GM20000 (cell line): ENCODE measurements around the gene PRM3.

Experiments
- DNase-seq: peaks from one replicate; pipeline ENCODE4 v3.0.0; 2012; ENCODE audit warnings: low spot score
- TF ChIP-seq, protein P1 (sequence below): IDR thresholded peaks from 2 replicates; pipeline ENCODE4 v1.5.1; 2012; ENCODE audit warnings: mild to moderate bottlenecking, control low read depth; ENCODE audit errors: extremely low read depth, missing control alignments

The PRM3 gene

DNA sequence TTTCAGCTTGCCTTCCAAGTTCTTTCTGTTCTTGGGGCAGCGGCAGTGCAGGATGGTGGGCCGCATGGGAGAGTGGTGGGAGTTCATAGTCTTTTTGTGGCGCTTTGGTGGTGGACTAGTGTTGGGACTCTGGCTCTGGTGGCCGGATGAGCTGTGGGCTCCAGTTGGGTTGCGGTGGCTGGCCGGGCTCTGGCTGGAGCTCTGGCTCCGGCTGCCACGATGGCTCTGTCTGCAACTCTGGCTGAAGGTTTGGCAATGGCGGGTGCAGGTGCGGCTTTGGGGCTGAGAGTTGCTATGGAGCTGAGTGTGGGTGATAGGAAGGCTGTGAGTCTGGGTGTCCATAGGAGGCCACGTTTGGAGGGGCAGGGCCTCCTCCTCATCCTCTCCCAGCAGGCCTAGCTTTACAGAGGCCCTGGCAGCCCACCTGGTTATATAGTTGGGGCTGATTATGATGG lies 4.5 kb downstream of the PRM3 start, which contains the start of gene TNP2:
TSS of gene TNP2 (minus strand) at position 405 of the 455 bp plus-strand sequence. CDS start at position 342, 63 bp downstream.
- DNase-seq: no peak
- TF ChIP-seq, protein P1, sequence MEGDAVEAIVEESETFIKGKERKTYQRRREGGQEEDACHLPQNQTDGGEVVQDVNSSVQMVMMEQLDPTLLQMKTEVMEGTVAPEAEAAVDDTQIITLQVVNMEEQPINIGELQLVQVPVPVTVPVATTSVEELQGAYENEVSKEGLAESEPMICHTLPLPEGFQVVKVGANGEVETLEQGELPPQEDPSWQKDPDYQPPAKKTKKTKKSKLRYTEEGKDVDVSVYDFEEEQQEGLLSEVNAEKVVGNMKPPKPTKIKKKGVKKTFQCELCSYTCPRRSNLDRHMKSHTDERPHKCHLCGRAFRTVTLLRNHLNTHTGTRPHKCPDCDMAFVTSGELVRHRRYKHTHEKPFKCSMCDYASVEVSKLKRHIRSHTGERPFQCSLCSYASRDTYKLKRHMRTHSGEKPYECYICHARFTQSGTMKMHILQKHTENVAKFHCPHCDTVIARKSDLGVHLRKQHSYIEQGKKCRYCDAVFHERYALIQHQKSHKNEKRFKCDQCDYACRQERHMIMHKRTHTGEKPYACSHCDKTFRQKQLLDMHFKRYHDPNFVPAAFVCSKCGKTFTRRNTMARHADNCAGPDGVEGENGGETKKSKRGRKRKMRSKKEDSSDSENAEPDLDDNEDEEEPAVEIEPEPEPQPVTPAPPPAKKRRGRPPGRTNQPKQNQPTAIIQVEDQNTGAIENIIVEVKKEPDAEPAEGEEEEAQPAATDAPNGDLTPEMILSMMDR: no peak

DNA sequence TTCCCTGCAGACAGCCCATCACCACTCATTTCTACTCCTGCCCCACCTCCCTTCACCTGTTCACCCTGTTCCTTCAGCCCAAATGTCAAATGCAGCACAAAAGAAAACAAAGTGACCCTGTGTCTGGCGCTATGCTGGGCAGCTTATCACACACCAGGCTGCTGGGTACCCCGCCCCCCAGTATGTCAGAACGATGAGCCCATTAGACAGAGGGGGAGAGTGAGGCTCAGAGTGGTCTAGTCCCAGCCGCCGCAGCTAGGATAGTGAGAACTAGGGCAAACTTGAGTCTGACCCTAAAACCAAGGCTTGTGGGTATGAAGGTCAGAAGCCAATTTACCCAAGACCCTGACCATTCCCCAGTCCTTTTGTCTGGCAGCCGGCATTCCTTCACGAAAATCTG lies 8.3 kb downstream of the PRM3 start:
- DNase-seq: no peak
- TF ChIP-seq, protein P1: no peak

DNA sequence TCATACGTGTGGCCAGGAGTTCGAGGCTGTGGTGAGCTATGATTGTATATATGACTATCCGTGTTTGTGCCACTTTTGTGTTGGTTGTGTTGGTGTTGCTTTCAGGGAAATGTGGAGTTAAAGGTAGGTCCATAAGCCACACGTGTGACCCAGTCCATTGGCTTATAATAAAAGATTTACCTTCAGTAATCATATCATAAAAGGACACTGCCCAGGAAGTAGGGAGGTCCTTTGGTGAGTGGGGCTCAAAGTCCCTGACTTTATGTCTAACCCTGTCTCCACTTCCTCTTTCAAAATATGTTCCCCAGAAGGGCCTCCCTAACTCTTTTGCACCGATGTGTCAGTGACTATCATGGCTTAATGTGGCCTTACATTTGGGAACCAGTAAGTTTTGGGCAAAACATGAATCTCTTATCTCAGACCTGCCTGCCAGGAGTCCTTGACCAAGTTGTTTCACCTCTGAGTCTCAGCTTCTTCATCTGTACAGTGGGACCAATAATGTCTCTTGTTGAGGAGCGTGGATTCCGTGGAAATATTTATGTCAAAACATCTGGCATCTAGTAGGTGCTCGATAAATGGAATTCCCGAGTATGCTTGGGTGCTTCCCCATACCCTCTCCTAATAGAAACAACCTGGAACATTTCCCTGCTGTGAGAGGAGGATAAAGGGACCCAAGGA lies 9.1 kb downstream of the PRM3 start:
- no peak for DNase-seq
- TF ChIP-seq, protein P1: no peak

DNA sequence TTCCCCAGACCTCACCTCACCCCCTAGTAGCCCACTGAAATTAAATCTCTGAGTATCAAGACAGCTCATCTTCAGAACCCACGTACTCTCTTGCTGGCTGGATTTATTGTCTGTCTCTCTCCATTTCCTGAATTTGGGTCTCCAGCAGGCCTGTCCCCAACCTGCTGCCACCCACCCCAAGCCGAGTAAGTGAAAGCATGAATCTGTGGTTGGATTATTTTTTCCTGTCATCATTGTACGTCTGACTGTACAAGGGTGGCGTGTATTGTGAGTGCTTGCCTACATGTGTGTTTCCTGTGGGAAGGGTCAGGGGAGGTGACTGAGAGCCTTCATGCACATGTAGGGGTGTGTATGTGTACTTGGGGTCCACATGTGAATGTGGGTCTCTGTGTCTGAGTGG lies 9.7 kb downstream of the PRM3 start:
- no peak for DNase-seq
- TF ChIP-seq, protein P1: no peak

DNA sequence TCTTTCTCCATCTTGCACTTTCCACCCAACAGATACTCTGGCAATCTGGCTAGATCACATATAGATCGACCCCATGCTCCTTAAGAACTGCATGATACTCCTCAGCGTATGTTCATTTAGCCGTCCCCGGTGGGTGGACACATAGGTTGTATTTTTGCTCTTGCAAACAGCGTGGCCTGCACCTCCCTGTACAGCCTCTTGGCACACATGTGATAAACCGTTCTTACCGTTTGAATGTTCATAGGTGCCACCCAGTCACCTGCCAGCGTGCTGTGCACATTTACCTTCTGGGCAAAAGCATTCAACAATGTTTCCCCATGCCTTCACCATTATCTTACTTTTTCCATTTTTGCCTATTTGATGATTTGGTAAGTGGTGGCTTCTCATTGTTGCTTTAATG lies 10.5 kb downstream of the PRM3 start:
- TF ChIP-seq, protein P1: no peak
- DNase-seq: no peak

DNA sequence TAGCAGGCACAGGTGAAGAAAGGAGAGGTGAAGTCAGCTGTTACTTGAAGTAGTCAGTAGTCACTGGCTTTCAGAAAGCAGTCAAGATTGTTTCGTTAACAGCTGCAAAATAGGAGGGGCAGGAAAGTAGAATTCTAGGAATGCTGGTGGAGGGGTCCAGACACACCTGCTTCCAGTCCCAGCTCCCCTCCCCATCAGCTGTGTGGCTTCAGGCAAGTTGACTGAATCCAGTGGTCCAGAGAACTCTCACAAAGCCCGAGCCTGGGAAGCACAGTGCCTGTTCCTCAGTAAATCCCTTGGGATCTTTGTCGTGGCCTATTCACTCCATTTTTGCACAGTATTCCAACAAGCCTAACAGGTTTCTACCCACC lies 12.8 kb downstream of the PRM3 start:
- TF ChIP-seq, protein P1: no peak
- DNase-seq: no peak

DNA sequence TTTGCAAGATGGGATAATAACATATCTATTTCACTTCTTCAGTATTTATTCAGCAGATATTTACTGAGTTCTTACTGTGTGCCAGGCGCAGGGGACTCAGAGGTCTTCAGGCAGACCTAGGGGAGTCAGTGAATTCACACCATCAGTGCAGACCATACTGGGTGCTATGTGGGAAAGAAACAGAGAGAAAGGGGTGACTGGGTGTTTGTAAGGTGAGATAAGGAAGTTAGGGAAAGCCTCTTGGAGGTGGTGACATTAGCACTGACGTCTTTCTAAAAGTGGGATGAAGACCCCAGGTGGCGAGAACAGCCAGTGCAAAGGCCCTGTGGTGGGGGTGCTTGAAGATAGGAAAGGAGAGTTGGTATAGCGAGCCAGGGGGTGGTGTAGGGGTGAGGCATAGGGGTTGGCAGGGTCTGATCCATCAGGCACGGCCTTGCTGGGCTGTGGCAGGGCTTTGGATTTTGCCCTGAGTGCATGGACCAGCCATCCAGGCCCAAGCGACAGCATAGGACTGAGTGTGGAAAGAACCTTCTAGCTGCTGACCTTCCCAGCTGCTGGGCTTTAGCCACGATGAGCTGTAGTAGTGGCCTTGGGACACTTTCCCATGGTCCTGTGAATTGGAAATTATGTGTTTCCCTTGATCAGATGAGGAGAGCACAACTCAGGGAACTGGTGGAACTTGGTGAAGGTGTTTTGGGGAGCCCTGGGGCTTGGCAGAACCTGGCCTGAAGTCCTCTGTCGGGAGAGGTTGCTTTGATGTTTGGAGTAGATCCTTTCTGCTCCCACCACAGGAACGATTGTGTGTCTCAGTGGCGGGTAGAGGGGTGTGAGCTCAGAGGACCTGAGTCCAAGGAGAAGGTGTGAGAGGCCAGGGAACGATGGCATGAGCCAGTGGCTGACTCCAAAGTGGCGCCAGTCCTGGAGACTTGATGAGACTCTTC lies 13.5 kb downstream of the PRM3 start:
- TF ChIP-seq, protein P1: no peak
- no peak for DNase-seq
